HUES6 (cell line): ENCODE measurements around the gene MAP1LC3A.
"Not testable (repeated sequence)": the region's sequence is repeated elsewhere in the genome, so short reads cannot be mapped to it uniquely, and the experiment has no call there.

Experiments
- H3K27ac ChIP-seq: 2 replicates; pipeline ENCODE4 v1.7.0; 2013; ENCODE audit warnings: low read depth, mild to moderate bottlenecking, low read length, inconsistent platforms
- H3K27me3 ChIP-seq: 2 replicates; pipeline ENCODE4 v1.6.1; 2013; ENCODE audit warnings: low read length; ENCODE audit not compliant: control insufficient read depth, insufficient read depth
- H3K36me3 ChIP-seq: 2 replicates; pipeline ENCODE4 v1.6.1; 2013; ENCODE audit warnings: low read length; ENCODE audit not compliant: control insufficient read depth, insufficient read depth
- H3K4me1 ChIP-seq: 2 replicates; pipeline ENCODE4 v1.6.1; 2013; ENCODE audit warnings: low read length; ENCODE audit not compliant: control insufficient read depth, insufficient read depth
- H3K4me3 ChIP-seq: 2 replicates; pipeline ENCODE4 v1.5.1; 2013; ENCODE audit warnings: low read depth, low read length
- H3K9ac ChIP-seq: one replicate; pipeline ENCODE4 v1.6.1; 2013; ENCODE audit warnings: mild to moderate bottlenecking, low read length
- H3K9me3 ChIP-seq: 2 replicates; pipeline ENCODE4 v1.6.1; 2013; ENCODE audit warnings: low read depth, low read length; ENCODE audit not compliant: control insufficient read depth, insufficient read depth

The MAP1LC3A gene

GRCh38 chr20:34517114-34517505, 41.4 kb upstream of the MAP1LC3A start:
- H3K4me1 ChIP-seq, result 0 out of 2 replicates have a peak, but pooled peaks cover 4% of the 10 kb centered on the region
- peak overlapping the region; percentile 98 for H3K4me3 ChIP-seq
- H3K36me3 ChIP-seq, result peaks cover 7% of the 10 kb centered on the region; the same call in 1 of the 2 replicates
- H3K27ac ChIP-seq, result no peak overlapping the region
- no peaks in the 10 kb centered on the region for H3K9me3 ChIP-seq
- H3K9ac ChIP-seq, result peak overlapping the region; percentile 89
- no peaks in the 10 kb centered on the region for H3K27me3 ChIP-seq

DNA sequence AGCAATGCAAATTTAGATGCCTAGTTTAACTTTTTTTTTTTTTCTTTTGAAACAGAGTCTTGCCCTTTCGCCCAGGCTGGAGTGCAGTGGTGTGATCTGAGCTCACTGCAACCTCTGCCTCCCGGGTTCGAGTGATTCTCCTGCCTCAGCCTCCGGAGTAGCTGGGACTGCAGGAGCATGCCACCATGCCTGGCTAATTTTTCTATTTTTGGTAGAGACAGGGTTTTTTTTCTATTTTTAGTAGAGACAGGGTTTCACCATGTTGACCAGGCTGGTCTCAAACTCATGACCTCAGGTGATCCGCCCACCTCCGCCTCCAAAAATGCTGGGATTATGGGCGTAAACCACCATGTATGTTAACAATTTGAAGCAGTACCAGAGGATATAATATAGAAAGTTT, 39.7 kb upstream of the MAP1LC3A start:
- H3K4me3 ChIP-seq, H3K27me3 ChIP-seq, H3K4me1 ChIP-seq, H3K9ac ChIP-seq, H3K36me3 ChIP-seq, H3K27ac ChIP-seq, H3K9me3 ChIP-seq: not testable (repeated sequence)

- H3K27ac ChIP-seq, H3K9me3 ChIP-seq, H3K4me1 ChIP-seq, H3K27me3 ChIP-seq, H3K9ac ChIP-seq, H3K4me3 ChIP-seq, H3K36me3 ChIP-seq: not testable (repeated sequence)
These were observed 38.7 kb upstream of the MAP1LC3A start for GRCh38 chr20:34519841-34520240.

- Histone ChIP-seq H3K4me3 (no peak overlapping the region), H3K9me3 (no peaks in the 10 kb centered on the region), H3K9ac (no peak overlapping the region), H3K36me3 (peaks cover 29% of the 10 kb centered on the region), H3K4me1 (peaks cover 8% of the 10 kb centered on the region; the same call in 1 of the 2 replicates), H3K27ac (no peak overlapping the region), H3K27me3 (no peaks in the 10 kb centered on the region)
These were observed 35.3 kb upstream of the MAP1LC3A start for GRCh38 chr20:34522969-34523871.

- H3K9ac ChIP-seq, result no peak overlapping the region
- H3K4me3 ChIP-seq, result no peak overlapping the region
- H3K27ac ChIP-seq, result no peak overlapping the region
- H3K4me1 ChIP-seq, result peaks cover 8% of the 10 kb centered on the region; the same call in 1 of the 2 replicates
- no peaks in the 10 kb centered on the region for H3K27me3 ChIP-seq
- no peaks in the 10 kb centered on the region for H3K9me3 ChIP-seq
- peaks cover 39% of the 10 kb centered on the region for H3K36me3 ChIP-seq
These were observed 34.1 kb upstream of the MAP1LC3A start for GRCh38 chr20:34524426-34524825.

- H3K27ac ChIP-seq, result no peak overlapping the region
- peaks cover 43% of the 10 kb centered on the region for H3K36me3 ChIP-seq
- no peak overlapping the region for H3K4me3 ChIP-seq
These were observed 33.2 kb upstream of the MAP1LC3A start for GRCh38 chr20:34525342-34525708.

DNA sequence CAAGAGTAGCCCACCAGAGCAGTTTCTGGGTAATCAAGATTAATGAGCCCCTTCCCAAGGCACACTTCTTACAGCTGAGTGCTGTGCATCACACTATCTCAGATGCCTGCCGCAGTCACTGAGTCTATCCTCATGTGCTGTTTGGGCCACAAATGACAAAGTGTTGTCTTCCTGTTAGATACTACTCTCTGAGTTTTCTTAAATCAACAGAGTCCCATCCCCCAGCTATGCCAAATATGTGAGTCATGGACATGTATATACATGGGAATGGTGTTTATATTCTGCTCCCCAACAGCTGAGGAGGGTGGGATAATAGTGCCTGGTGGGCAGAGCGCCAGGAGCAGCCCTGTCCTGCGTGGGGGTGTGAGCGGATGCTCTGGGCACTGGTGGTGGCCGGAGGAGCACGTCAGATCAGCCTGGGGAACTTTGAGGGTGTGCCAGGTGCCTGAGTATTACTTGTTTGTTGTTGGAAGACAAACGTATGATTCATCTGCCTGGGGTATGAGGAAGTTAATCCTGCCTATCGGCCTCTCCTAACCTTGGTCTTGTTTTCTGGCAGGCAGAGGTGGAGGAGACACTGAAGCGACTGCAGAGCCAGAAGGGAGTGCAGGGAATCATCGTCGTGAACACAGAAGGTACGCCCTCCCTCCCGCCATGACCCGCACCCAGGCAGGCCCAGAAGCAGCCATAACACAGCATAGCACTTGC, 32.7 kb upstream of the MAP1LC3A start:
- Histone ChIP-seq H3K9me3 (no peaks in the 10 kb centered on the region), H3K27ac (no peak overlapping the region), H3K9ac (no peak overlapping the region), H3K4me3 (no peak overlapping the region), H3K36me3 (peaks cover 48% of the 10 kb centered on the region), H3K4me1 (peaks cover 8% of the 10 kb centered on the region; the same call in 1 of the 2 replicates), H3K27me3 (no peaks in the 10 kb centered on the region)

More at GRCh38 chr20:34525342-34525708, 33.2 kb upstream of the MAP1LC3A start:
- Histone ChIP-seq H3K4me1 (peaks cover 8% of the 10 kb centered on the region; the same call in 1 of the 2 replicates), H3K9me3 (no peaks in the 10 kb centered on the region), H3K9ac (no peak overlapping the region), H3K27me3 (no peaks in the 10 kb centered on the region)

- Histone ChIP-seq H3K27ac (no peak overlapping the region), H3K4me1 (peaks cover 8% of the 10 kb centered on the region; the same call in 1 of the 2 replicates), H3K9ac (no peak overlapping the region), H3K4me3 (no peak overlapping the region), H3K36me3 (peaks cover 54% of the 10 kb centered on the region), H3K27me3 (no peaks in the 10 kb centered on the region), H3K9me3 (no peaks in the 10 kb centered on the region)
These were observed 32.1 kb upstream of the MAP1LC3A start for GRCh38 chr20:34526466-34526865.

GRCh38 chr20:34527016-34527415, 31.5 kb upstream of the MAP1LC3A start:
- no peak overlapping the region for H3K27ac ChIP-seq

GRCh38 chr20:34528921-34529297, 29.6 kb upstream of the MAP1LC3A start:
- H3K36me3 ChIP-seq, result peaks cover 72% of the 10 kb centered on the region

More at GRCh38 chr20:34527016-34527415, 31.5 kb upstream of the MAP1LC3A start:
- Histone ChIP-seq H3K27me3 (no peaks in the 10 kb centered on the region), H3K9me3 (no peaks in the 10 kb centered on the region), H3K4me3 (no peak overlapping the region), H3K36me3 (peaks cover 59% of the 10 kb centered on the region), H3K4me1 (peaks cover 8% of the 10 kb centered on the region; the same call in 1 of the 2 replicates), H3K9ac (no peak overlapping the region)

DNA sequence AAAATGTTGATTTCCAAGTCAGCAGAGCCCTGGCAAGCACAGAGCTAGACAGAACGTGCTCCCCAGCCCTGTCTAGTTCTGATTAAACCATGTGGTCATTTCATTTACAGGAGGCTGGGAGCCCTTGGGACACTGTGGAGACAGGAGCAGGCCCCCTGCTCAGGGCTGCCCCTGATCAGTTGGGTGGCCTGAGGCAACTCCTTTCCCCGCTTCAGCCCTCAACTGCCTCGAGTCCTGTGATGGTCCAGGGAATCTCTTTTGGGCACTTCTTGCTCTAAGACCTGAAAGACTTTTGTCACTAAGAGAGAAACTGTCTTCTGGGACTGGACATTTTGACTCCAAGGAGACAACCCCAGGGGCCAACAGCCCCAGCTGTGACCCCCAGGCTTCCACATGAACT, 28.8 kb upstream of the MAP1LC3A start:
- Histone ChIP-seq H3K4me1 (0 out of 2 replicates have a peak, but pooled peaks cover 3% of the 10 kb centered on the region), H3K36me3 (peaks cover 80% of the 10 kb centered on the region), H3K9me3 (no peaks in the 10 kb centered on the region), H3K9ac (no peak overlapping the region), H3K27me3 (no peaks in the 10 kb centered on the region), H3K27ac (no peak overlapping the region), H3K4me3 (no peak overlapping the region)

More at GRCh38 chr20:34528921-34529297, 29.6 kb upstream of the MAP1LC3A start:
- Histone ChIP-seq H3K9ac (no peak overlapping the region), H3K9me3 (no peaks in the 10 kb centered on the region), H3K27ac (no peak overlapping the region), H3K27me3 (no peaks in the 10 kb centered on the region), H3K4me3 (no peak overlapping the region), H3K4me1 (0 out of 2 replicates have a peak, but pooled peaks cover 3% of the 10 kb centered on the region)
